ENCODE results near the gene MT2A. TPM values are rescaled to one million over a fixed set of nuclear protein-coding genes. Genes with fewer than 3 reads are reported as not detected.

Gene MT2A
- total and polyA plus RNA-seq, 2 of the 13 experiments (the other 11 are each of a cell fraction or from before 2014, with no cell fraction given): 135 to 371 TPM

- peak; percentile 51; the same call in 1 of the 2 replicates for TF ChIP-seq THRA (CRISPR knock-in tag; IDR thresholded peaks at IDR 0.05; ENCODE audit: borderline replicate concordance)
- TF ChIP-seq ZNF569 (CRISPR knock-in tag; IDR thresholded peaks at IDR 0.05; ENCODE audit: borderline replicate concordance): no peak
- 0 out of 2 replicates have a peak, but pooled peaks have one; percentile 46 for TF ChIP-seq DNMT1 (CRISPR knock-in tag; IDR thresholded peaks at IDR 0.05)
- TF ChIP-seq HCFC1 (IDR thresholded peaks at IDR 0.05; ENCODE audit: low read depth, low read length): no peak
- no peak for TF ChIP-seq HOXD1 (CRISPR knock-in tag; IDR thresholded peaks at IDR 0.05)
- TF ChIP-seq SOX6 (IDR thresholded peaks at IDR 0.05): no peak
- peak; percentile 27 for TF ChIP-seq SOX6 (CRISPR knock-in tag; IDR thresholded peaks at IDR 0.05)
- TF ChIP-seq ZBTB49 (CRISPR knock-in tag; IDR thresholded peaks at IDR 0.05; ENCODE audit: borderline replicate concordance): no peak
- TF ChIP-seq CHD4 (IDR thresholded peaks at IDR 0.05; ENCODE audit: borderline replicate concordance, low read length): no peak
- TF ChIP-seq RBM22 (optimal IDR thresholded peaks at IDR 0.05; ENCODE audit: low read length): no peak
- TF ChIP-seq JUN (CRISPR knock-in tag; IDR thresholded peaks at IDR 0.05): no peak
- TF ChIP-seq AHR (CRISPR knock-in tag; IDR thresholded peaks at IDR 0.05): 0 out of 2 replicates have a peak, but pooled peaks have one; percentile 26
- peak; percentile 52; the same call in 1 of the 2 replicates for TF ChIP-seq ZNF580 (CRISPR knock-in tag; IDR thresholded peaks at IDR 0.05; ENCODE audit: borderline replicate concordance, low read depth)
- no peak for TF ChIP-seq ZNF468 (CRISPR knock-in tag; IDR thresholded peaks at IDR 0.05)
- TF ChIP-seq TBP (CRISPR knock-in tag; IDR thresholded peaks at IDR 0.05): no peak
- no peak for TF ChIP-seq ZNF549 (CRISPR knock-in tag; IDR thresholded peaks at IDR 0.05)
- TF ChIP-seq HOMEZ (CRISPR knock-in tag; IDR thresholded peaks at IDR 0.05; ENCODE audit: low read depth): peak; percentile 34; the same call in 1 of the 2 replicates
- peak; percentile 57; the same call in 1 of the 2 replicates for TF ChIP-seq ETV5 (CRISPR knock-in tag; IDR thresholded peaks at IDR 0.05; ENCODE audit: borderline replicate concordance)
- TF ChIP-seq ZNF614 (CRISPR knock-in tag; IDR thresholded peaks at IDR 0.05; ENCODE audit: borderline replicate concordance): peak; percentile 77; the same call in 1 of the 2 replicates
- no peak for TF ChIP-seq SRSF9 (IDR thresholded peaks at IDR 0.05; ENCODE audit: borderline replicate concordance, insufficient read depth, low read depth, low read length, poor library complexity, severe bottlenecking)
- TF ChIP-seq ZNF556 (CRISPR knock-in tag; IDR thresholded peaks at IDR 0.05; ENCODE audit: borderline replicate concordance): no peak
- no peak for TF ChIP-seq TCF7L2 (IDR thresholded peaks at IDR 0.05; ENCODE audit: low read depth, low read length)
- no peak for TF ChIP-seq ZNF597 (CRISPR knock-in tag; IDR thresholded peaks at IDR 0.05)
- peak; percentile 73; the same call in 1 of the 2 replicates for TF ChIP-seq TGIF2 (CRISPR knock-in tag; IDR thresholded peaks at IDR 0.05)
- TF ChIP-seq ZNF10 (CRISPR knock-in tag; IDR thresholded peaks at IDR 0.05; ENCODE audit: borderline replicate concordance, low read depth): no peak
- no peak for TF ChIP-seq ZNF264 (CRISPR knock-in tag; IDR thresholded peaks at IDR 0.05)
These were observed 4.8 kb upstream of the MT2A start (continued) for GRCh38 chr16:56603589-56603988.
